AG20443 (cell line): ENCODE results near the gene FAM3A.

Experiments
- DNase-seq: peaks from one replicate; pipeline ENCODE4 v3.0.0; 2012; ENCODE audit warnings: low spot score, mixed read lengths

FAM3A gene

DNA sequence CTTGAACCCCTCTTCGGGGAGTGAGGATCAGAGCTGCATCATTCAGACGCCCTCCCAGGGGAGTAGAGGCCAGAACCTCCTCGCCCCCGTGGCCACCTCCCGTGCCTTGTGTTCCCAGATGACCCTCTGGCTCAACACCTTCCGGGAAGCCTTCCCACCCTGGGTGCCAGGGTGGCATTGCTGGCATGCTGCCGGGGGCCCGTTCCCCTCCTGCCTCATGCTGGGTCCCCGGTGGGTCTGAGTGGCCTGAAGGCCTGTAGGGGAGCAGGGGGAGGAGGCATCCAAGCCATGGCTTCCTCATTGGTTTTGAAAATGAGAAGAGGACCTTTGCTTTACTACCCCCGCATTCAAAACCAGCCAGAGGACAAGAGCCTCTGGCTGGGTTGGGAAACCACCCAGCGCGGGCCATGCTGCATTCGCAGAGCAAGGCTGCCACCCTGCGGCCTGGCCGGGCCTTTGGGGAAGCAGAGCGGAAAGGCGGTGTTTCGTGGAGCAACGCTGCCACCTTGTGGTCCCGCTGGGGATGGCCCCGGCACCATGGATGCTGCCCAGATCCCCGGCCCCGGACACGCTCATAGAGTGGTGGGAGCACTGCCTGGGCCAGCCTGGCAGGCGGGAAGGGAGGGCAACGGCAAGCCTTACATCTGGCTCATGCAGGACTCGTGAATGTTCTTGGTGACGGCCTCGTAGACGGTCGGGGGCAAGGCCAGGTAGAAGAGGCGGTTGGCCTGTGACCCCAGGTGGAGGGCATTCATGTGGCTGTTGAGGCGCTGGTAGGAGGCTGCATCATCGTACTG is 18.7 kb upstream of the FAM3A start:
- DNase-seq: peak; percentile 80

DNA sequence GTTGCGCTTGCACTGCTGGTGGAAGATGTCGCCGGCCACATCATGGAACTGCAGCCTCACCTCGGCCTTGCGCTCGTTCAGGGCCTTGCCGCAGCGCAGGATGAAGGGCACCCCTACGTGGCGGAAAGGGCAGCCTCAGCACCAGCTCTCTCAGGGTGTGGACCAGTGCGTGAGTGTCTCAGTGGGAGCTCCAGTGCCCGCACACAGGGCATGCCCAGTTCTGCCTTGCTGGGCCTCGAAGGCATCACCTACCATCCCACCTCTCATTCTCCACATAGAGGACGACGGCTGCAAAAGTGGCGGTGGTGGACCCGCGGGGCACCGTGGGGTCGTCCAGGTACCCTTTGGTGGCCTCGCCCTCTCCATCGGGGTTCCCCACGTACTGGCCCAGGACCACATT is 16.7 kb upstream of the FAM3A start:
- DNase-seq: no peak

DNA sequence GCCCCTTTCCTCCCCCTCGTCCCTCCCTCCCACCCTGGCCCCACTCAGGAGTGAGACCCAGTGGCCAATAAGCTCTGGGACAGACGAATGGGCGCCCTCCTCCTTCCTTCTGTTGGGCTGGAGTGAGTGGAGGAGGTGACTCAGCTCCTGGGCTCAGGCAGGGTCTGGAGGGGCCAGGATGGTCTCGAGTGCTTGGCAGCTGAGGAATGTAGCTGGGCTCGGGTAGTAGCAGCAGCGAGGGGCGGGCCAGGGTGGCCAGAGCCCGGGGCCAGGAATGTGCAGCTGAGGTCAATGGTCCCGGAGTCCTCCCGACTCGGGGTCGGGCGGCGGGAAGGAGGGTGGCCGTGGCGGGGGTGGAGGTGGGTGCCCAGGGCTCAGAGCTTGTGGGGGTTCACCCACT is 15.6 kb upstream of the FAM3A start:
- no peak for DNase-seq

DNA sequence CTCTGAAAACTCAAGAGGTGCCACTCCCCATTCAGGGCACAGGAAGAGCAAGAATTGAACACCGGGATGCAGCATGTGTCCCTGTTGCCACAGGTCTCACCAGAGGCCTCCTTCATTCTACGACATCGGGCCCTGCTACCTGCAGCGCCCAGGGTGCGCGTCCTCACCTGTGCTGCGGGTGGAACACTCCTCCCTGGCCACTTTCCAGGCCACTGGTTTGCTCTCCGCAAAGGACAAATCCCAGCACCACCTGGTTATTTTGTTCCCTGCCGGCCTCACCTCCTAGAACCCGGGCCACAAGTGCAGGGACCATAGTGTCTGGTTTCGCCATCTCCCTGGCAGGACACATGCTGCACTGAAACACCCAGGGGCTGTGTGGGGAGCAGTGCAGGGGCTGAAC is 14.3 kb upstream of the FAM3A start:
- no peak for DNase-seq

DNA sequence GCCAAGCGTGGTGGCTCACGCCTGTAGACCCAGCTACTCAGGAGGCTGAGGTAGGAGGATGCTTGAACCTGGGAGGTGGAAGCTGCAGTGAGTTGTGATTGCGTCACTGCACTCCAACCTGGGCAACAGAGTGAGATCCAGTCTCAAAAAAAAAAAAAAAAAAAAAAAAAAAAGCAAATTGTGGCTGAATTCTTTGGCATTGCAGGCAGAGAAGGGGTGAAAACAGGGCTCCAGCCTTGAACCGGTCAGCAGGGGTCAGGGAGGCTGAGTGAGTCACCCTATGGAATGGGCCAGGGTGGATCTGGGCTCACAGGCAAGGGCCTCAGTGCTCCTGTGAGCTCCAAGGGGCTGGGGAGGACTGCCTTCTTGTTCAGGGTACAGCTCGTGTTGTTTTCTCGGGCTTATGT is 13.2 kb upstream of the FAM3A start:
- peak; percentile 43 for DNase-seq

DNA sequence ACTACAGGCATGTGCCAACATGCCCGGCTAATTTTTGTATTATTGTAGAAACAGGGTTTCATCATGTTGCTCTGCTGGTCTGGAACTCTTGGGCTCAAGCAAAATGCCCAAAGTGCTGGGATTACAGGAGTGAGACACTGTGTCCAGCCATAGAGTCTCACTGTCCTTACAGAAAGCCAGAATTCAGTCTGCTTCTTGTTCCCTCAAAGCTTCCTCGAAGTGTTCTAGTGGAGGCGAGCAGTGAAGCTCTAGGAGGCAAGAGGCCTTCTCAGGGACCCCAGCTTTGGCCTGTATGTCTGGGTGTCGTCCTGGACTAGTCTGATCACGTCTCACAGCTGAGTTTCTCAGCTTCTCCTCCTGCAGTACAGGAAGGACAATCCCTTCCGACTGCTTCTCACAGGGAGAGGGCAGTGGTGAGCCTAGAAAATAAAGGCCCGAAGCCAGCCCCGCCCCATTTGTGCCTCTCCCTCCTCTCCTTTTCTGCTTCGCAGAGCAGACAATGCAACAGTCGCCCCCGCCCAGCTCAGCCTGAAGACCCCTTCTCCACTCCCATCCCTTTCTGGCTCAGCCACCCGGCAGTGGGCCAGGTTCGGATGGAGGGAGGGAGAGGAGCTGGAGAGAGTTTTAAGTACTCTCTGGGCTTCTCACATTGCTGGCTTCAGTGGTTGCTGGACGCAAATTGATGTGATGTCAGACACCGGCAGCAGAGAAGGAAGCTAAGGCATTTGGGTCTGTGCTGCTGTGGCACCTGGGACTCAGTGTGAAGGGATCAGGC is 11.1 kb upstream of the FAM3A start:
- DNase-seq: peak; percentile 64

DNA sequence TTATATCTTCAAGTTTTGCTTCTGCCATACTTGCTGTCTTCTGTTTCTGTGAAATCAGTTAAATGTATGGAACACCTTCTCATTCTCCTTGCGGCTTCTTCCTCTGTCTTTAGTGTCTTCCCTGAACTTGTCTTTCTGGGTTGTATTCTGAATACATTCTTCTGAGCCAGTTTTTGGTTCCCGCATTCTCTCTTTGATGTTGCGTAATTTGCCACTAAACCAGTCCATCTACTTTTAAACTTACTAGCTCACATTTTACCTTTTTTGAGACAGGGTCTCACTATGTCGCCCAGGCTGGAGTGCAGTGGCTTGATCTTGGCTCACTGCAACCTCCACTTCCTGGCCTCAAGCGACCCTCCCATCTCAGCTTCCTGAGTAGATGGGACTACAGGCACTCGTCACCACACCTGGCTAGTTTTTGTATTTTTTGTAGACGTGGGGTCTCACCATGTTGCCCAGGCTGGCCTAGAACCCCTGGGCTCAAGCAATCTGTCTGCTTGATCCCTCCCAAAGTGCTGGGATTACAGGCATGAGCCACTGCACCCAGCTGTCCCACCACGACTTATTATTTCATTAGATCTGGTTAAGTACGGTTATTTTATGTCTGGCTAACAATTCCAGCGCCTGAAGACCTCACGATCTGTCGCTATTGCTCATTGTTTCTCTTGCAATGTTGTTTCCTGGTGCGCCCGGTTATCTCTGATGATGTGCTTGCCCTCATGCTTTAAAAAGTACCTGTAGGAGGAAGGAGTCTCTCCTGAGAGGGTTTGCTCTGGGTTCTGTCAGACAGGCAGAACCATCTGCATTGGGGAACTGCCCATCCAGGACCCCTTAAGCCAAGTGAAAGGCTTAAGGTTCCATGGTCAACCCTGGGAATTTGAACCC is 9.8 kb upstream of the FAM3A start:
- DNase-seq: no peak

DNA sequence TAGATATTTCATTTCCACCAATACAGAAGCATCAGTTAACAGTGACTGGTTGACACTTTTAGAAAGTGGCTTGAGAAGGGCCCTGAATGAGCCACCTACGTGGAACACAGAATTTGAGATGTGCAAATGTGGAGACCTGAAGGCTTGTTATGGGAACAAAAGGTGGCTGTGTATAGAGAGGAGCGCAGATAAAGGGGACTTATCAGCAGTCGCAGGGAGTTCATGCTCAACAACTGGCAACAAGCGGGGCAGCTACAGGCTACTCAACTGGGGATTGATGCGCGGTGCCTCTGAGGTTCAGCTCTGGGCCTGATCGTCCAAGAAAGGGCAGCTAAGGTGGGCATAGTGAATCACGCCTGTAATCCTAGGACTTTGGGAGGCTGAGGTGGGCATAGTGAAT is 3.4 kb upstream of the FAM3A start:
- DNase-seq: no peak

DNA sequence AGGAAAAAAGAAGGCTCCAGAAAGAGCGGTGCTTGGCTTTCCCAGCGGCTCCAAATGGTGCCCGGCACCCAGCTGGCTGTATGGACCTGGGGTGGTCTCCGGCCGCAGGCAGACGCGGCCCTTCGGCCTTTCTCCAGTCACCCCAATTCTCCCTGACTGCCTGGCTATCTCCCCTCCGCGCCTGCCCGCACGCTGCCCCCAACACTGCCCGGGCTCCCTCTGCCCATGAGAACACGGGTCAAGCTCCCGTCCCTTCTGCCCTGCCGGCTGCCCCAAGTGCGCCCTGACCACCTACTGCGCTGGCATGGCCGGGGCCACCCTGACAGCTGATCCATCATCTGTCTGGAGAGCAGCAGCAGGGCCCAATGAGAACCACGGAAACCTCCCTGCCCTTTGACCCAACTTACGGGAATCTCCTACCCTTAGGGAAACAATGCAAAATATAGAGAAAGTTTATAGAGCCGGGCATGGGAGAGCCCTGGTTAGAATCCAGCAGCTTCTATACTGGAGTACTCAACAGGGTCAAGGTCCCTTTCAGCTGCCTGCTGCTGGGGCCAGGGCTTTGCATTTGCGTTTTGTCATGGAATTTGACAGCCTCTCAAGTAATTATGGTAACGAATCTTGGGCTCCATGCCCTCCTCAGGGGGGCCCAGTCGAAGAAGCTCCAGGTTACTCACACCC is 1.2 kb upstream of the FAM3A start:
- no peak for DNase-seq

DNA sequence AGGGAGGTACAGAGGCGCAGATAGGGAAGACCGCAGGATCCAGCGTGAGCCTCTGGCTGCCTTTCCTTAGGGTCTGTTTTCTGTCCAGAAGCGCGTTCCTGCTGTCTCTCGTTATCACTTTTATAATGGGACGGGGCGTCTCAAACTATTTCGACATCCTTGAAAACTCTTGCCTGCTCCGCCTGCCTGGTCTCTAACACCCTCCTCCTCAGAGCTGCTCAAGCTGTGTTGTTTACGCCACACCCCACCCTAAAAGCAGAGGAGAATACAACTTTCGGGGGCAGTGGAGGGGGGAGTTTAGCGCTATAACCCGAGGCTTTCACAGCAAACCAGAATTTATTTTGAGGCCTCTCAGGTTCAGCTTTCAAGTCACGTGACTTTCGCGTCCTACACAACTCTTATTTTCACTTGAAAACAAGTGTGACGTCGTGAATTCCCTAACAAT is 646 bp upstream of the FAM3A start:
- DNase-seq: no peak

DNA sequence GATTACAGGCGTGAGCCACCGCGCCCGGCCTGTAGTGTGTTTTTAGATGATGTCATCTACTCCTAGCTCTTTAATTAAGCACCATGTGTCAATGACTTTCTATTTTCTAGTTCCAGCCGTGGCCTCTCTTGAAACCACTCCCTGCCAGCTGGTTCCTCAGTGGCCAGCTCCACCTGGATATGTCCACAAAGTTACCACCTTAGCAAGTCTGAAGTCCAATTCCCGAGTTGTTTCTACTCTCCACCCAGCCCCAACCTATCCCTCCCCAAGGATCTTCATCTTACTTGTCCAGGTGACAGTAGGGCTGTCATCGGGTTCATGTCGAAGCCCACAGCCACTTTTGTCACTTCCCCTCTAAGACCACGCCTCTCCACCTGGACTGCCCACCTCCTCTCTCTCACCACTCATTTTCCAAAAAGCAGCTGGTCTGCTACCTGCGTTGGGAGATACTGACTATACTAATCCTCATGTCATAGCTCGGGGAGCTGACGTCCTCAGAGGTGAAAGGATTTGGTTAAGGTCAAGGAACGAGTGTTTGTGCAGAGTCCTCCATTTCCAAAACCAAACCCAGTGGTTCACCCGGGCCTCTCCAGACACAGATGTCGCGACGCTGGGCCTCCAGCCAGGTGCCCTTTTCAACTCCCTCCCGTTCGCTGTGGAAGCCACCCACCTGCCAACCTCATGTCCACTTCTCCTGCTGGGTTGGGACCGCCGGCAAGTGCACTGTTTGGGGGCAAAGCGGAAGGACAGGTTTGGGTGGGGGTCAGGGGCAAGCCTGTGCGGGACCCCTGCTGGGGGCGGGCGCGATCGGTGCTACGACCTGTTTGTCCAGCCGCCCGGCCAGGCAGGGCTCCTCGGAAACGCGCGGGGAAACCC is 704 bp downstream of the FAM3A start:
- no peak for DNase-seq

DNA sequence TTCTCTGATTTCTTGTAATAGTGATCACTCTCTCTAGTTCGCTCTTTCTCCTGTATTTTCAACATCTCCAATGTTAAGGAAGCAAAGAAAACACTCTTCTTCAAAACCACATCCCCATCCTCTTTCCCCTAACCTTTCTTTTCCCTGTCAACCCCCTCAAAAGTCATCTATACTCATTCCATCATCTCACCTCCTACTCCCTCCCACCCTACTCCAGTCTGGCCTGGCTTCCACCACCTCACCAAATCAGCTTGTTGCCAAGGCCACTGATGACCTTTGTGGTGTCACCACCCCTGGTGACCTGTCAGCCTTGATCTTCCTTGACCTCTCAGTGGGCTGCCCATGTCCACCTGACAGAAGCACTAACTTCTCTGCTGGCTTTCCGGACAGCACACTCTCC is 2.3 kb downstream of the FAM3A start:
- DNase-seq: no peak

DNA sequence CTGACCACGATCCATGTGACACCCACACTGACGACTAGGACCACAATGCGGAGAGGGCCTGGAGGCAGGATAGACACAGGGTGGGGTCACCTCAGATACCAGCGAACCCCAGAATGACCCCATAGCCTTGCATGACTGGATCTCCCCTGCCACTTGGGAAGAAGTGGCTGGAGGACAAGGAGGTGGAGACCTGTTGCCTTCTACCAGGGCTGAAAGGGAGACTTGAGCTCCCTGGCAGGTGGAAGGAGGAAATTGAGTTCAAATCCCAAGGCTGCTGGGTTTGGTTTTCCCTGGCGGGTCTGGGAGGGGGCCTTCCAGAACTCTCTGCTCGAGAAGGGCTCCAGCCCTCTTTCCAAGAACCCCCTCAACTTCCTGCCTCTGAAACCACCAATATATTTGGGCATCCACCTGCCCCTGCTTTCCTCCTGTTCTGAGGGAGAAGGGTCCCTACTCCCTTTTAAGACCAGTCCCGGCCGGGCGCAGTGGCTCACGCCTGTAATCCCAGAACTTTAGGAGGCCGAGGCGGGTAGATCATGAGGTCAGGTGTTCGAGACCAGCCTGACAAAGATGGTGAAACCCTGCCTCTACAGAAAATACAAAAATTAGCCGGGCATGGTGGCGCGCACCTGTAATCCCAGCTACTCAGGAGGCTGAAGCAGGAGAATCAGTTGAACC is 3.0 kb downstream of the FAM3A start:
- DNase-seq: no peak

DNA sequence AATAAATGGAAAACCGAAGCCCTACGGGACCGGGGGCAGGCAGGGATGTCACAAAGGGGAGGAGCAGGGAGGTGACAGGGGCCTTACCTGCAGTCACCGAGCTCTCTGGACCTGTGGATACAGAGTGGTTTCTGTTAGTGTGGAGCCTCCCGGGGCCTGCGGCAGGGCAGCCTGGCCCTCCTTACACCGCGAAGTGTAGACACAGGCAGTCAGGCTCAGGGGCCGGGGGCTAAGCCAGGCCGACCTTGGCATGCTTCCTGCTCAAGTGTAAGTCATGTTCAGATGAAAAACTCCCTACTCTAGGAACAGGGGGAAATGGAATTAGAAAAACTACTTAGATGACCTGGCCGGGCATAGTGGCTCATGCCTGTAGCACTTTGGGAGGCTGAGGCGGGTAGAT is 4.3 kb downstream of the FAM3A start:
- no peak for DNase-seq

DNA sequence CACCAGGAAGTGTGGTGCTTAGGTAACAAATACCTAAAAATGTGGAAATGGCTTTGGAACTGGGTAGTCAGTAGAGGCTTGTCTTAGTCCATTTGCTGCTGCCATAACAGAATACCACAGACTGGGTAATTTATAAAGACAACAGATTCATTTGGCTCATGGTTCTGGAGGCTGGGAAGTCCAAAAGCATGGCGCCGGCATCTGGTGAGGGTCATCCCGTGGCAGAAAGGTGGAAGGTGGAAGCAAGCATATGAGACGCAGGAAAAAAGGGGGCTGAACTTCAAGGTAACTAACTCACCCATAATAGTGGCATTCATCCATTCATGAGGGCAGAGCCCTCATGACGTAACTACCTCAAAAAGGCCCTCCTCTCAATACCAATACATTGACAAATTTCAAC is 6.6 kb downstream of the FAM3A start:
- DNase-seq: no peak

DNA sequence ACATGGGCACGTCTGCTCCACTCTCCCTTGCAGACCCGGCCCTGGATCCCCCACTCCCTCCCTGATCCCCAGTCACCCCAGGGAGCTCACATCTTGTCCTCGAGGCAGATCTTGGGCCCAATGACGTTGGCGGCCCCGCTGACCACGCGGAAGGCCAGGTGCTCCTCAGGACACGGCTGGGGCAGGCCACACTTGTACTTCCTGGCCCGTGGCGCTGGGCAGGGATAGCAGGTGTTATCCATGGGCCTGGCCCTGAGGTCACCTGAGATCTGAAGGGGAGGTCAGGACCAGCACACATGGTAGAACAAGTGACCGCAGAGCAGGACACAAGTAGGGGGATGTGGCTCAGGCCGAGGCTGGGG is 7.7 kb downstream of the FAM3A start:
- DNase-seq: no peak

DNA sequence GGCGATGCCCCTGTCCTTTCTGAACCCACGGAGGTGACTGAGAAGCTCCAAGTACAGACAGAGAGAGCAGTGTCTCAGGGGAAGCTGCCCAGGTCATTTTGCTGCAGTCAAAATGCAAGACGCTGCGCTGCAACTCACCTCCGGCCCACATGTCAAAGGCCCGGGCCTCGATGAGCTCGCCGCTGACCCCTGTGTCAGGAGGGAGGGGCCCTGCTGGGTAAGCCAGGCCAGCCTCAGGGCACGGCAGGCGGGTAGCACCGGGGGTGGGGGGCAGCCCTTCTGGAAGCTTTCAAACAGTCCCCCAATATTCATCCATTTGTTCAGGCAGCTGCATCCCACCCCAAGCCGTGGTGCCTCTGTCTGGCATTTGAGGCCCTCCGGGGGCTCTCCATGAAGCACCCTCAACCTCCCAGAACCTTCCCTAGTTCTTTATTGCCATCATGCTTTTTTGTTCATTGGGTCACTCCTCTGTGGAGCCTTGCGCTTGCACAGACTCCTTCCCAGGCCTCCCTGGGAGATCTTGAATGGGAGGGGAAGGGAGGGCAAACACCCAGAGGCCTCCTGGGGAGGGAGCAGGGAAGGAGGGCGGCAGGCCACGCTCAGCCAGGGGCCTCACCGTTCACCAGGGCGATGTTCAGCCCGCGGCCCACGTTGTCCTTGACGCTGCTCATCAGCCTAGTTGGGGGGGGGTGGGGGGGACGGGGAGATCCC is 8.2 kb downstream of the FAM3A start:
- DNase-seq: no peak

DNA sequence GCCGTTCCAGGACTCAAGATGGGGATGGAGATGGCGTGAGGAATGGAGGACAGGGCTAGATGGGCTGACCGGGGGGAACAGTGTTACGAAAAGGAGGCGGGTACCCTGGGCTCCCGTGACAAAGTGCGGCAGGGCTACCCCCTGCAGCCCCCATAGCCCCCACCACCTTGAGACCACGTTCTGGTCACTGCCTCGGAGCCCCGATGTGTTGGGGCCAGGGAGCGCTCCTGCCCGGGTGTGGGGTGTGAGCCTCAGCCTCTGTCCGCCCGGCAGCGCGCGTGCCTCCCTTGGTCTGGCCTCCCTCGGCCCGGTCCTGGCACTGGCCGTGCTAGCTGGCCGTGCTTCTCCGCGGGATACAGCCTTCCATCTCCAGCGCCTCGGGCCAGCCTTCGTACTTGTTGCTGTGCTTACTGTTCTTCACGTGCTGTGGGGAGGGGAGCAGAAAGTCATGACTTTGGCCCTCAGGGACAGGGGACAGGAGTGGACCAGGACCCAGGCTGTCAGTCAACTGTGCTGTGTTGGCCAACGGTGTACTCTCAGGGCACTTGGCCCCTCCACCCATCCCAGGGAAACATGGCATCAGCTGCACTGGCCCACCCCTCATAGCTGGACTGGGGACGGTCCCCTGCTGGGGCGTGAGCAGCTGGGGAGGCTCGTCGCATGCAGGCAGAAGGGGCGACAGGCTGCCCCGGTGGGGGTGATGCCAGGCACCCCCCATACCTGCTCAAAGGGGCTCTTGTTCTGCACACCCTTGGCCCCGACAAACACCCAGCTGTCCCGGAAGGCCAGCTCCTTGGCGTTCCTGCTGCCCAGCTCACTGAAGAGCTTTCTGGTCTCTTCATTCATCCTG is 9.3 kb downstream of the FAM3A start:
- DNase-seq: no peak

DNA sequence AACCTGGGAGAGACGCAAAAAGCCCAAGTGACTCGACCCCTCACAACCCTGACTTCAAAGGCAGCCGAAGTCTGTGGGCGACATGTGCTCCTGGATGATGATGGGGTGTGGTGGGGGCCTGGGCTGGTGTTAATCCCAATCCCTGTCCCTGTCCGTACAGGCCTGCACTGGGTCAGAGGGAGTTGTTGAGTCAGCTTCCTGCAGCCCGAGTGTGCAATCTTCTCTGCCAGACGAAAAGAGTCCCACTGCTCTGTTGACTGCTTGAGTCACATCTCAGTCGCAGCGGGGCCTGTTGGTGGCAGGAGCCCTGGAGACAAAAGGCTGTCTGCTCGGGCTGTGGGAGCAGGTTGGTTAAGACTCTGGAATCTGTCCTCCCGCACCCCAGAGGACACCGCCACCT is 10.3 kb downstream of the FAM3A start:
- DNase-seq: peak; percentile 48
